ENCODE data around the gene DDAH1.
A peak's percentile ranks its signal among the peaks of the same experiment; 100 is the strongest.
"Not testable (repeated sequence)": the region's sequence is repeated elsewhere in the genome, so short reads cannot be mapped to it uniquely, and the experiment has no call there.

The DDAH1 gene

DNA sequence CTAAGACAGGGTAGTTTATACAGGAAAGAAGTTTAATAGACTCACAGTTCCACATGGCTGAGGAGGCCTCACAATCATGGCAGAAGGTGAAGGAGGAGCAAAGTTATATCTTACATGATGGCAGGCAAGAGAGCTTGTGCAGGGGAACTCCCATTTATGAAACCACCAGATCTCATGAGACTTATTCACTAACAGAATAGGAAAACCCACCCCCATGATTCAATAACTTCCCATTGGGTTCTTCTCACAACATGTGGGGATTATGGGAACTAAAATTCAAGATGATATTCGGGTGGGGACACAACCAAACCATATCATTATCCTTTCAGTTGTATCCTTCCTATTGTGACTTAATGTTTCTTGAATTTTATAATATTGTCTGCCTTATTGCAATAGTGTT lies 13.4 kb upstream of the DDAH1 start:
- TF ChIP-seq POU2F2 (IDR thresholded peaks at IDR 0.05; ENCODE audit: low read depth, low read length): no peak
- TF ChIP-seq SPI1 (IDR thresholded peaks at IDR 0.05; ENCODE audit: low read depth, low read length): no peak
- no peak for TF ChIP-seq PAX5 (IDR thresholded peaks at IDR 0.05; ENCODE audit: insufficient read depth, low read length, severe bottlenecking)
- TF ChIP-seq POLR2A (IDR thresholded peaks at IDR 0.05; ENCODE audit: low read depth, low read length): no peak
- TF ChIP-seq TAF1 (IDR thresholded peaks at IDR 0.05; ENCODE audit: low read depth, low read length): no peak
- TF ChIP-seq POLR2AphosphoS5 (IDR thresholded peaks at IDR 0.05; ENCODE audit: low read depth, low read length): no peak
- FAIRE-seq: no peak

DNA sequence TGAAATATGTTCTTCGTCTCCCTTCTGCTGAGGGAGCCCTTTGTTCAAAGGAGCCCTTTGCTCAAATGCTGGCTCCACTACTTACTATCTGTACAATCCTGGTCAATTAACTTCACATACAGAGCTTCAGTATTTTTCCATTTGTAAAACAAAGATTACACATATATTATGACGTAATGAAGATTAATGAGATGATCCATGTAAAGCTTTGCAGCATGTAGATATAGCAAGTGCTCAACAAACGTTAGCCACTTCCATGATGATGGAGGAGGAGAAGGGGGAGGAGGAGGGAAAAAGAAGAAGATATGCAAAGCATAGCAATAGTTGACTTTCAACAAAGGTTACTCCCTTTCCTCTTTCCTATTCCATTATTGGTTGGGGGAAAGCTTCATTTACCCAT lies 10.1 kb upstream of the DDAH1 start:
- no peak for TF ChIP-seq POLR2AphosphoS5 (IDR thresholded peaks at IDR 0.05; ENCODE audit: low read depth, low read length)
- TF ChIP-seq PAX5 (IDR thresholded peaks at IDR 0.05; ENCODE audit: insufficient read depth, low read length, severe bottlenecking): no peak
- no peak for TF ChIP-seq POLR2A (IDR thresholded peaks at IDR 0.05; ENCODE audit: low read depth, low read length)
- no peak for TF ChIP-seq POU2F2 (IDR thresholded peaks at IDR 0.05; ENCODE audit: low read depth, low read length)
- no peak for TF ChIP-seq TAF1 (IDR thresholded peaks at IDR 0.05; ENCODE audit: low read depth, low read length)
- no peak for TF ChIP-seq SPI1 (IDR thresholded peaks at IDR 0.05; ENCODE audit: low read depth, low read length)
- DNase-seq (ENCODE audit: insufficient read length, low spot score) (no peak), FAIRE-seq (no peak)

More for the DNA sequence above, 13.4 kb upstream of the DDAH1 start:
- DNase-seq (ENCODE audit: insufficient read length, low spot score): no peak

DNA sequence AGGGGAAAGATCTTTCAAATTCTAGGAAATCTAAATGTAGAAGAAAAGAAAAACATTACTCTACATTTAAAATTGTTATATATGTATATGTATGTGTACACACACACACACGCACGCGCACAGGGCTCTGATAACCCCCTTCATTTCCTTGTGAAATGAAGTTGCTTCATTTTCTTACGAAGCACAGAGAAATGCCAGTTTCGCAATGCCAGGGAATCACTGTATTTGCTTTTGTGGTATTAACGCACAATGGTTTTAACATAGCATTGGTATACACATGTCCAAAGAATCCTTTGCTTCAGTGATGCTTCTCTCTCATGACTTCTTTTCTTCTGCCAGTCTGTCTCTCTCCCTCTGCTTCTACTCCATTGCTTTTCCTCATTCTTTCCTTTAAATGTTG lies 8.4 kb upstream of the DDAH1 start:
- TF ChIP-seq POLR2A (IDR thresholded peaks at IDR 0.05; ENCODE audit: low read depth, low read length) (no peak), PAX5 (IDR thresholded peaks at IDR 0.05; ENCODE audit: insufficient read depth, low read length, severe bottlenecking) (no peak), POU2F2 (IDR thresholded peaks at IDR 0.05; ENCODE audit: low read depth, low read length) (no peak), SPI1 (IDR thresholded peaks at IDR 0.05; ENCODE audit: low read depth, low read length) (no peak), POLR2AphosphoS5 (IDR thresholded peaks at IDR 0.05; ENCODE audit: low read depth, low read length) (no peak), TAF1 (IDR thresholded peaks at IDR 0.05; ENCODE audit: low read depth, low read length) (no peak)
- no peak for DNase-seq (ENCODE audit: insufficient read length, low spot score)
- no peak for FAIRE-seq

DNA sequence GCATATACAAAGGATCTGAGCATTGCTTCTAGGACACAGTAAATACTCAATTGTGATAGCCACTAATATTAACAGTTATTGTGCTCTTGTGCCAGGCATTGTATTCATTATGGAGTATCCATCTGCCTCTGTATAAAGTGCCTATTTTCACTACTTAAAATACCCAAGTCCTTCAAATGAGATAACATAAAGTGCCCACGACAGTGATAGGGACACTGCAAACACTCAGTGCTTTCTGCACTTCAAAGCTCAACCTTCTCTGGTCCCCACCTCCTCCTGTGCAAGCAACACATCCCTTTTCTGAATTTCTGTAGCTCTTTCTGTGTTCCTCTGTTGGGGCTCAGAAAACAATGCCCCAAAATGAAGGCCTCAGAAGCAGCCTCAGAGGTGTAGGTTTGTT lies 6.6 kb upstream of the DDAH1 start:
- FAIRE-seq: no peak
- TF ChIP-seq TAF1 (IDR thresholded peaks at IDR 0.05; ENCODE audit: low read depth, low read length): no peak
- no peak for TF ChIP-seq PAX5 (IDR thresholded peaks at IDR 0.05; ENCODE audit: insufficient read depth, low read length, severe bottlenecking)
- no peak for TF ChIP-seq POU2F2 (IDR thresholded peaks at IDR 0.05; ENCODE audit: low read depth, low read length)
- TF ChIP-seq POLR2AphosphoS5 (IDR thresholded peaks at IDR 0.05; ENCODE audit: low read depth, low read length): no peak
- TF ChIP-seq SPI1 (IDR thresholded peaks at IDR 0.05; ENCODE audit: low read depth, low read length): no peak
- TF ChIP-seq POLR2A (IDR thresholded peaks at IDR 0.05; ENCODE audit: low read depth, low read length): no peak

DNA sequence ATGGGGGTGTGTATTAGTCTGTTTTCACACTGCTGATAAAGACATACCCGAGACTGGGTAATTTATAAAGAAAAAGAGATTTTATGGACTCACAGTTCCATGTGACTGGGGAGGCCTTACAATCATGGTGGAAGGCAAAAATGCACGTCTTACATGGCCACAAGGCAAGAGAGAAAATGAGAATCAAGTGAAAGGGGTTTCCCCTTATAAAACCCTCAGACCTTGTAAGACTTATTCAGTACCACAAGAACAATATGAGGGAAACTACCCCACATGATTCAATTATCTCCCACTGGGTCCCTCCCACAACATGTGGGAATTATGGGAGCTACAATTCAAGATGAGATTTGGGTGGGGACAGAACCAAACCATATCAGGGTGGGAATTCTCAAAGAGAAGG lies 5.2 kb upstream of the DDAH1 start:
- not testable (repeated sequence) for DNase-seq (ENCODE audit: insufficient read length, low spot score); FAIRE-seq

More for the DNA sequence above, 6.6 kb upstream of the DDAH1 start:
- no peak for DNase-seq (ENCODE audit: insufficient read length, low spot score)

DNA sequence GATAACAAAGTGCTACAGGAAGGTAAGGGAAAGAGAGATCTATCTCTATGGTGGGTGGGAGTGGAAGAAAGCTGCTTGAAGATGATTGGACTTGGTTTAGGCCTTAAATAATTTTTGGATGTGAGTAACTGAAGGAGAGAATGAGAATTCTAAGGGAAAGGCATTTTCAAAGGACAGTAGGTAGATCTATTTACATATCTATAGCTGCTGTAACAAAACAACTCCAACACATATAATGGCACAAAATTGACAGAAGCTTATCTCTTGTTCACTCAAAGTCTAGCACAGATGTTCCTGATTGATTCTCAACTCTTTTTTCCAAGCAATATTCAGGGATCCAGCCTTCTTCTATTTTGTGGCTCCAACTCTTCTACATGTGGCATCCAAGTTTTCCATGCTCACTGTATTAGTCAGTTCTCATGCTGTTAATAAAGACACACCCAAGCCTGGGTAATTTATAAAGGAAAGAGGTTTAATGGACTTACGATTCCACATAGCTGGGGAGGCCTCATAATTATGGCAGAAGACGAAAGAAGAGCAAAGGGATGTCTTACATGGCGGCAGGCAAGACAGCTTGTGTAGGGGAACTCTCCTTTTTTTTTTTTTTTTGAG lies 3.1 kb upstream of the DDAH1 start:
- no peak for TF ChIP-seq PAX5 (IDR thresholded peaks at IDR 0.05; ENCODE audit: insufficient read depth, low read length, severe bottlenecking)
- no peak for TF ChIP-seq POU2F2 (IDR thresholded peaks at IDR 0.05; ENCODE audit: low read depth, low read length)
- TF ChIP-seq POLR2A (IDR thresholded peaks at IDR 0.05; ENCODE audit: low read depth, low read length): no peak
- TF ChIP-seq TAF1 (IDR thresholded peaks at IDR 0.05; ENCODE audit: low read depth, low read length): no peak
- no peak for TF ChIP-seq SPI1 (IDR thresholded peaks at IDR 0.05; ENCODE audit: low read depth, low read length)
- FAIRE-seq: no peak
- DNase-seq (ENCODE audit: insufficient read length, low spot score): no peak

DNA sequence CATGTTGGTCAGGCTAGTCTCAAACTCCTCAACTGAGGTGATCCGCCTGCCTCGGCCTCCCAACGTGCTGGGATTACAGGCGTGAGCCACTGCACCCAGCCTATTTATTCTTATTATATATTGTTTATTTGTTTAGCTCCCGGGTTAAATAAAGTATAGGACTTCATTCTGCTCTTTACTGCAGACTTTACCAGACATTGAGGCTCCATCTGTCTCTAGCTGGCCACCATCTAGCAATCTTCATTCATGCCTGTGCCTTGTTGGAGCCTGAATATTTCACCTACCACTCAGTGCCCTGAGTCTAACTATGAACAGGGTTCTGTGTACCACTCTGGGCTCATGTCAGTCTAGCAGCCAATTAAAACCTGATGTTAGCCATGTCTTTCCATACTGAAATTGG lies 2.1 kb upstream of the DDAH1 start:
- FAIRE-seq (no peak), DNase-seq (ENCODE audit: insufficient read length, low spot score) (no peak)
- TF ChIP-seq TAF1 (IDR thresholded peaks at IDR 0.05; ENCODE audit: low read depth, low read length) (no peak), SPI1 (IDR thresholded peaks at IDR 0.05; ENCODE audit: low read depth, low read length) (no peak)

DNA sequence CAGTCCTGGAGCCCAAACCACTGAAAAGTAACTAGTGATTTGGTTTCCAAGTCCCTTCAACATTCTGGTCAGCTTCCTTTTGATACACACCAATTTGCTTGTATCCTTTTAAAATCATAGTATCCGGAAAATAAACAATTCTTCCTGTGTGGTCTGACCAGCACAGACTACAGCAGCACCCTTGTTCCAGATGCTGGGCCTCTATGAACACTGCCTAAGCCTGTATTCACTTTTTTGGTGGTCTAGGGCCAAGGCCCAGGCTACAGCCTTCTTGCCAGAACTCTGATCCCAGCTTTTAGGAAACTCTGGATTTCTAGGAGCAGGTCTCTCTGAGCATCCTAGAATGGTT lies 801 bp upstream of the DDAH1 start:
- no peak for TF ChIP-seq PAX5 (IDR thresholded peaks at IDR 0.05; ENCODE audit: insufficient read depth, low read length, severe bottlenecking)
- TF ChIP-seq SPI1 (IDR thresholded peaks at IDR 0.05; ENCODE audit: low read depth, low read length): no peak
- TF ChIP-seq POU2F2 (IDR thresholded peaks at IDR 0.05; ENCODE audit: low read depth, low read length): no peak
- no peak for TF ChIP-seq POLR2A (IDR thresholded peaks at IDR 0.05; ENCODE audit: low read depth, low read length)
- no peak for TF ChIP-seq POLR2AphosphoS5 (IDR thresholded peaks at IDR 0.05; ENCODE audit: low read depth, low read length)
- TF ChIP-seq TAF1 (IDR thresholded peaks at IDR 0.05; ENCODE audit: low read depth, low read length): no peak
- FAIRE-seq (no peak), DNase-seq (ENCODE audit: insufficient read length, low spot score) (no peak)

DNA sequence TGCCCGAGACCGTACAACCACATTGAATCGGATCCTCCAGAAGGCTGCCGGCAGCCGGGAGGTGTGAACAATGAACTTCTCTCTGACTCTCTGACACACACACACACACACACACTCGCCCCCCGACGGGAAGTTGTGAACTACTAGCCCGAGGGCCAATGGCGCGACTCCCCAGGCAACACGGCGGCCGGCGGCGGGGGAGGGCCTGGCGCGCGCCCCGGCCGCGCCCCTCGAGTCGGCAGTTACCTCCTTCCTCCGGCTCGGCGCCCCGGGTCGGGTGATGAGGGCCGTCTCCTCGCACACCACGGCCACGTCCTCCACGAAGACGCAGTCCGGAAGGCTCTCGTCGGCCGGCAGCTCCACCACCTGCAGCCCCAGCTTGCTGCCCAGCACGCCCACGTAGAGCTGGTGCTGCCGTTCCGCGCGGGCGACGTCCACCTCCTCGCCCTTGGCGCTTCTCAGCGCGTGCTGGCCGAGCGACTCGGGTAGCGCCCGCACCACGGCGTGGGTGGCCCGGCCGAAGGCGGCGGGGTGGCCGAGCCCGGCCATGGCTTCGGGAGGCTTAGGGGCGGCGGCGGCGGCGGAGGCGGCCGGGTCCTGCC lies 361 bp downstream of the DDAH1 start:
- no peak for TF ChIP-seq POLR2AphosphoS5 (IDR thresholded peaks at IDR 0.05; ENCODE audit: low read depth, low read length)
- TF ChIP-seq POLR2A (IDR thresholded peaks at IDR 0.05; ENCODE audit: low read depth, low read length): no peak
- TF ChIP-seq POU2F2 (IDR thresholded peaks at IDR 0.05; ENCODE audit: low read depth, low read length): no peak
- no peak for TF ChIP-seq TAF1 (IDR thresholded peaks at IDR 0.05; ENCODE audit: low read depth, low read length)
- no peak for TF ChIP-seq PAX5 (IDR thresholded peaks at IDR 0.05; ENCODE audit: insufficient read depth, low read length, severe bottlenecking)
- TF ChIP-seq SPI1 (IDR thresholded peaks at IDR 0.05; ENCODE audit: low read depth, low read length): no peak

DNA sequence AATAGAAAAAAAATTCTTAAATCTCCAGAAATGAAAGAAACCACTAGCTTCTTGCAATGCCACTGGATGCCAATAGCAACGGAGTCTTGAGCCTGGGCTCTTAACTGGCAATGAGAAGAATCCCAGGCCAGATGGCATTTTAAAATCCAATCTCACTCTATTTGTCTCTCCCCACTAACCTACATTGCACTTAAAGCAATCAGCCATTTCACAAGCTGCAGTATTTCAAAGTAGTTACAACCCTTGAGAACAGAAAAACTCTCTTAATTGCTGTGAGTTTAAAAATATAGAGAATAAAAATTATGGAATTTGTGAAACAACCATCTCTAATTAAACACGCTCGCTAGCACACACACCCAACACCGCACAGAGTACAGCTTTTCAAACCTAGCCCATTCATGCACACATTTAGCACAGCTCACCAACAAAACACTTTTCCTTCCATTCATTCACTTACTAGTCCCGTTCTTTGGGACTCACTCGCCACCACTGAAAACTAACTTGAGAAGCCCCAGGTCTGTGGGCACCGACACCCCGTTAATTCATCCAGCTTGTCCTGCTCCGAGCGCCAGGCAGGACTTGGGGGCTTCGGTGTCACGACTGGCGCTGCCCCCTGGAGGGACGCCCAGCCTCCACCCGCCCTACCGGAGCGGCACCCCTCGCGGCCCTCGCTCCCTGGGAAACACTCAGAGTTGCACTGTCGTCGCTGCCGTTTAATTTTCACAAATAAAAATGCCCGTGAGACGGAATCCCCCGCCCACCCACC lies 1.0 kb downstream of the DDAH1 start:
- FAIRE-seq (no peak), DNase-seq (ENCODE audit: insufficient read length, low spot score) (no peak)
- no peak for TF ChIP-seq POLR2A (IDR thresholded peaks at IDR 0.05; ENCODE audit: low read depth, low read length)
- no peak for TF ChIP-seq TAF1 (IDR thresholded peaks at IDR 0.05; ENCODE audit: low read depth, low read length)
- TF ChIP-seq SPI1 (IDR thresholded peaks at IDR 0.05; ENCODE audit: low read depth, low read length): no peak
- no peak for TF ChIP-seq POU2F2 (IDR thresholded peaks at IDR 0.05; ENCODE audit: low read depth, low read length)
- TF ChIP-seq POLR2AphosphoS5 (IDR thresholded peaks at IDR 0.05; ENCODE audit: low read depth, low read length): no peak
- TF ChIP-seq PAX5 (IDR thresholded peaks at IDR 0.05; ENCODE audit: insufficient read depth, low read length, severe bottlenecking): no peak

More for the DNA sequence above, 361 bp downstream of the DDAH1 start:
- FAIRE-seq (peak; percentile 81), DNase-seq (ENCODE audit: insufficient read length, low spot score) (peak; percentile 39)

Data from GM12891 (cell line).